Pancreas (tissue), 10 donors: ENCODE data around the gene COG2. TPM values are rescaled to one million over a fixed set of nuclear protein-coding genes. Genes with fewer than 3 reads are reported as not detected.
"Not testable (repeated sequence)": the region's sequence is repeated elsewhere in the genome, so short reads cannot be mapped to it uniquely, and the experiment has no call there.

Experiments used
- ATAC-seq, 4 donors: fragments of 200-7000 bp; cut with Tn5 transposase; one replicate each; pipeline versions ENCODE4 v1.8.0 to v1.9.1; 2020; ENCODE audit warnings: mild to moderate bottlenecking in 4 of 4, moderate library complexity in 4 of 4
- DNase-seq, 6 donors: peaks; one replicate each; pipeline ENCODE4 v3.0.0-alpha.2; 2020
- FAIRE-seq: peaks from 2 replicates; lab custom pipeline; 2012; peaks lifted over from hg19 to GRCh38; lab: Jason Lieb, UNC
- H3K27ac ChIP-seq, 4 donors: fragments of 200-600 bp; sonication (generic); 1 replicate in 3 of 4; 2 replicates in 1 of 4; pipeline versions ENCODE4 v1.5.0 to v1.8.0; 2020
- H3K27me3 ChIP-seq, 4 donors: fragments of 200-600 bp; one replicate each; pipeline ENCODE4 v1.8.0; 2021
- H3K36me3 ChIP-seq, 3 donors: fragments of 200-600 bp; sonication (generic) in 1 of 3; one replicate each; pipeline versions ENCODE4 v1.5.0 to v1.8.0; 2020 to 2021
- H3K4me1 ChIP-seq, 3 donors: fragments of 200-600 bp; one replicate each; pipeline ENCODE4 v1.8.0; 2021
- H3K4me3 ChIP-seq, 4 donors: fragments of 200-600 bp; sonication (generic) in 2 of 4; one replicate each; pipeline versions ENCODE4 v1.5.0 to v1.8.0; 2020 to 2021
- H3K9me3 ChIP-seq, 4 donors: fragments of 200-600 bp; one replicate each; pipeline ENCODE4 v1.8.0; 2021
- WGBS, 2 donors: extraction: QIAGEN DNeasy Blood & Tissue Kit; methylation state at CpG; one replicate each; pipeline ENCODE4 v1.1.7; 2013; 5-methylcytosine and 5-hydroxymethylcytosine counted together
- intact Hi-C, 3 donors: fragments of 100-400 bp; cut with DNase I; formaldehyde crosslinking; loops; one replicate each; pipeline versions ENCODE4 v1.11.1 to v1.14.2; 2022
- polyA plus RNA-seq, 2 donors: library from polyadenylated mRNA; stranded (reverse); fragments of 200-250 nt; gene quantifications; one replicate each; pipeline ENCODE4 v1.2.3, GENCODE V29; 2013
- total RNA-seq, 6 donors: library from RNA; stranded (reverse); fragmentation: NEBNext Ultra II Directional in 4 of 6; extraction: Animal tissue kit (Norgen Biotek cat#: 25700) in 4 of 6; gene quantifications; one replicate each; pipeline versions ENCODE4 v1.2.1 to v1.2.4, GENCODE V29; 2021 to 2023
- TF ChIP-seq, protein P1 (sequence below), 4 donors: fragments of 200-600 bp; sonication (generic) in 3 of 4; IDR thresholded peaks; one replicate each; pipeline versions ENCODE4 v1.5.0 to v1.8.0; 2021; ENCODE audit warnings: antibody characterized with exemption in 4 of 4
- donor health status: healthy with polysubstance abuse.
- donor health status: DM: no; HTN: no; CAD: no; lungs with moderate emphysema.
- donor health status: DM: no; HTN: no; CAD: no.
- donor health status: control.
- donor health status: control.
- donor health status: Bipolar disorder and iron deficiency.
- donor health status: DM: yes; HTN: yes; CAD: no.
- donor health status: DM: no; HTN: no; CAD: no.
- donor health status: DM: no; HTN: no; CAD: no.
- donor health status: DM: yes; HTN: yes; CAD: no.

Gene COG2
- total and polyA plus RNA-seq, 8 donors, result 6.5 to 17.1 (median 14.5) TPM

DNA sequence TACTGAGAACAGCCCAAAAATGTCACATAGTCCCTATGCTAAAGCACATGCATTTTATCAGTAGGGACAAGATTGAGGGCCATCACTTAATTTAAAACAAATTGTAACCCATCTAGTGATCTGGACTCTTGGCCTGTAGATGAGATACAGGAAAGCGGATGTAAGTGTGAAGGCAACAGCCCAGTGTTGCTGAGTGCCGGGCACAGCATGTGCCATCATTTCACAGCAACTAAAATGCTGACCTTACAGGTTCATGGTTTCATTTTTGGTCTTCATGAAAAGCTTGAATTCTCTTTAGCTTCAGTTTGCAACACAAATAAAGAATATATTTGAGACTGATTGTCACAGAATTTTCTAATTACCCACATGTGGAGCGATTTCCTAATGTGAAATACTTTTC, 5.8 kb downstream of the COG2 start:
- intact Hi-C loops, result no loop called here
- Histone ChIP-seq H3K4me3 (no peak overlapping the region), H3K36me3 (no peaks in the 10 kb centered on the region), H3K9me3 (no peaks in the 10 kb centered on the region), H3K4me1 (peaks cover 2 to 14% (median 7%) of the 10 kb centered on the region in 3 donors), H3K27ac (no peak overlapping the region), H3K27me3 (no peaks in the 10 kb centered on the region)
- TF ChIP-seq, protein P1, sequence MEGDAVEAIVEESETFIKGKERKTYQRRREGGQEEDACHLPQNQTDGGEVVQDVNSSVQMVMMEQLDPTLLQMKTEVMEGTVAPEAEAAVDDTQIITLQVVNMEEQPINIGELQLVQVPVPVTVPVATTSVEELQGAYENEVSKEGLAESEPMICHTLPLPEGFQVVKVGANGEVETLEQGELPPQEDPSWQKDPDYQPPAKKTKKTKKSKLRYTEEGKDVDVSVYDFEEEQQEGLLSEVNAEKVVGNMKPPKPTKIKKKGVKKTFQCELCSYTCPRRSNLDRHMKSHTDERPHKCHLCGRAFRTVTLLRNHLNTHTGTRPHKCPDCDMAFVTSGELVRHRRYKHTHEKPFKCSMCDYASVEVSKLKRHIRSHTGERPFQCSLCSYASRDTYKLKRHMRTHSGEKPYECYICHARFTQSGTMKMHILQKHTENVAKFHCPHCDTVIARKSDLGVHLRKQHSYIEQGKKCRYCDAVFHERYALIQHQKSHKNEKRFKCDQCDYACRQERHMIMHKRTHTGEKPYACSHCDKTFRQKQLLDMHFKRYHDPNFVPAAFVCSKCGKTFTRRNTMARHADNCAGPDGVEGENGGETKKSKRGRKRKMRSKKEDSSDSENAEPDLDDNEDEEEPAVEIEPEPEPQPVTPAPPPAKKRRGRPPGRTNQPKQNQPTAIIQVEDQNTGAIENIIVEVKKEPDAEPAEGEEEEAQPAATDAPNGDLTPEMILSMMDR (IDR thresholded peaks at IDR 0.05), result no peak
- no peak for DNase-seq
- ATAC-seq, result no peak
- WGBS, 2 donors, result 96 to 98% methylated on average over 3 of the region's 3 CpGs
- FAIRE-seq, result no peak

DNA sequence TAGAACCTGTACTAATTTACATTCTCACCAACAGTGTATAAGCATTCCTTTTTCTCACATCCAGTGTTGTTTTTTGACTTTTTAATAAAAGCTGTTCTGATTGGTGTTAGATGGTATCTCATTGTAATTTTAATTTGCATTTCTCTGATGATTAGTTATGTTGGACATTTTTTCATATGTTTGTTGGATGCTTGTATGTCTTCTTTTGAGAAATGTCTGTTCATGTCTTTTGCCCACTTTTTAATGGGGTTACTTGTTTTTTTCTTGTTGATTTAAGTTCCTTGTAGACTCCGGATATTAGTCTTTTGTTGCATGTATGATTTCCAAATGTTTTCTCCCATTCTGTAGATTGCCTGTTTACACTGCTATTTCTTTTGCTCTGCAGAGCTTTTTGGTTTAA, 8.0 kb downstream of the COG2 start:
- FAIRE-seq (peak; percentile 29), DNase-seq (no peak), ATAC-seq (no peak)
- WGBS, 2 donors, result 95 to 100% methylated on average over 1 of the region's 1 CpG
- no peaks in the 10 kb centered on the region for H3K4me1 ChIP-seq
- H3K27me3 ChIP-seq, result no peaks in the 10 kb centered on the region
- no peak overlapping the region for H3K4me3 ChIP-seq
- H3K9me3 ChIP-seq, result no peaks in the 10 kb centered on the region
- TF ChIP-seq, protein P1 (IDR thresholded peaks at IDR 0.05), result no peak
- intact Hi-C loops, result no loop called here
- no peak overlapping the region for H3K27ac ChIP-seq
- no peaks in the 10 kb centered on the region for H3K36me3 ChIP-seq

DNA sequence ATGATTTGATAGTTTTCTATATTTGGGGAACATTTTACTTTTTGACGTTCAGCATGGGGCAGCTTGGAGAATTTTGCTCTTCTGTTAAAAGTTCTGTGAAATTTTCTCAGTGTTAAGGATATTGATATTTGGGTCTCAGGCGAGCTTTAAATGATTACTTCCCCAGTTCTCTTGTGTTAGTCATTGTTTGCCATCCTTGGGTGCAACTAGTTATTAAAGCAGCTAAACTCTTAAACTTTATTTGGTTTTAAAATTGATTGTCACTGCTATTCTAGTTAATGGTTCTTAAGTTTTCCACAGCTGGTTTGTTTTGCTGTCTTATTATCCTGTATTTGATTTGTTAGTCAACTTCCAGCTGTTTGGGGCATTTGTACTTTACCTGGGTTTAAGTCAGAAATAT, 9.0 kb downstream of the COG2 start:
- Histone ChIP-seq H3K4me3 (no peak overlapping the region), H3K27me3 (no peaks in the 10 kb centered on the region), H3K9me3 (no peaks in the 10 kb centered on the region), H3K27ac (no peak overlapping the region), H3K4me1 (no peaks in the 10 kb centered on the region), H3K36me3 (no peaks in the 10 kb centered on the region)
- TF ChIP-seq, protein P1 (IDR thresholded peaks at IDR 0.05), result no peak
- FAIRE-seq, result no peak
- no peak for DNase-seq
- no peak for ATAC-seq
- intact Hi-C loops, result no loop called here
- WGBS, 2 donors, result 82 to 86% methylated on average over 2 of the region's 2 CpGs

DNA sequence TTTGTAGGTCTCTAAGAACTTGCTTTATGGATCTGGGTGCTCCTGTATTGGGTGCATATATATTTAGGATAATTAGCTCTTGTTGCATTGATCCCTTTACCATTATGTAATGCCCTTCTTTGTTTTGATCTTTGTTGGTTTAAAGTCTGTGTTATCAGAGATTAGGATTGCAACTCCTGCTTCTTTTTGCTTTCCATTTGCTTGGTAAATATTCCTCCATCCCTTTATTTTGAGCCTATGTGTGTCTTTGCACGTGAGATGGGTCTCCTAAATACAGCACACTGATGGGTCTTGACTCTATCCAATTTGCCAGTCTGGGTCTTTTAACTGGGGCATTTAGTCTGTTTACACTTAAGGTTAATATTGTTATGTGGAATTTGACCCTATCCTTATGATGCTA, 14.4 kb downstream of the COG2 start:
- WGBS, 2 donors, result 77 to 90% methylated on average over 1 of the region's 1 CpG
- FAIRE-seq, result not testable (repeated sequence)

DNA sequence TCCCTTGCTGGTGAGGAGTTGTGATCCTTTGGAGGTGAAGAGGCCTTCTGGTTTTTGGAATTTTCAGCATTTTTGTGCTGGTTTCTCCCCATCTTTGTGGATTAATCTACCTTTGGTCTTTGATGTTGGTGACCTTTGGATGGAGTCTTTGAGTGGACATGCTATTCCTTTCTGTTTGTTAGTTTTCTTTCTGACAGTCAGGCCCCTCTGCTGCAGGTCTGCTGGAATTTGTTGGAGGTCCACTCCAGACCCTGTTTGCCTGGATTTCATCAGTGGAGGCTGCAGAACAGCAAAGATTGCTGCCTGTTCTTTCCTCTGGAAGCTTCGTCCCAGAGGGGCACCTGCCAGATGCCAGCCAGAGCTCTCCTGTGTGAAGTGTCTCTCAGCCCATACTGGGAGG, 15.8 kb downstream of the COG2 start:
- H3K27ac ChIP-seq, H3K27me3 ChIP-seq, ATAC-seq, H3K4me3 ChIP-seq, DNase-seq, H3K4me1 ChIP-seq, FAIRE-seq, H3K9me3 ChIP-seq, intact Hi-C loops: not testable (repeated sequence)
- peaks cover 0 to 23% (median 0%) of the 10 kb centered on the region in 3 donors for H3K36me3 ChIP-seq
- 88 to 92% methylated on average over 1 of the region's 1 CpG for WGBS, 2 donors

More for the DNA sequence above, 14.4 kb downstream of the COG2 start:
- H3K27me3 ChIP-seq, H3K4me3 ChIP-seq, DNase-seq, H3K9me3 ChIP-seq, intact Hi-C loops, H3K27ac ChIP-seq, ATAC-seq, H3K4me1 ChIP-seq: not testable (repeated sequence)
- H3K36me3 ChIP-seq, result peaks cover 0 to 20% (median 0%) of the 10 kb centered on the region in 3 donors

DNA sequence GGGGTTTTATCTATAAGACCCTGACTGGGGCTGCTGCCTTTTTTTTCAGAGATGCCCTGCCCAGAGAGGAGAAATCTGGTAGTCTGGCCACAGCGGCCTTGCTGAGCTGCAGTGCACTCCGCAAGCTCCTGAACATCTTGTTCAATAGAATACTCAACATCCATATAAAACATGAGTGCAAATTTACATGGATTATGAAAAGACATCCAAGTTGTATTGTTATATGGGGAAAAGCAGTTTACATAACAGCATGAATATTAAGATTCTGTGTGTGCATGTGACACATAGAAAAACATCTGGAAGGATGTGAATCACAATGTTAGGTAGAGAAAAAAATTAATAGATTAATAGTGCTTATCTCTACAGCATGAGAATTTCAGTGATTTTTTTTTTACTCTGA, 16.4 kb downstream of the COG2 start:
- Histone ChIP-seq H3K27me3 (no peaks in the 10 kb centered on the region), H3K36me3 (peaks cover 0 to 28% (median 0%) of the 10 kb centered on the region in 3 donors), H3K27ac (no peak overlapping the region), H3K4me1 (no peaks in the 10 kb centered on the region), H3K4me3 (no peak overlapping the region), H3K9me3 (no peaks in the 10 kb centered on the region)
- TF ChIP-seq, protein P1 (IDR thresholded peaks at IDR 0.05), result no peak
- no peak for FAIRE-seq
- 97 to 100% methylated on average over 2 of the region's 2 CpGs for WGBS, 2 donors
- no peak for ATAC-seq
- intact Hi-C loops, result no loop called here
- no peak for DNase-seq
